Esophagus squamous epithelium (tissue), 5 donors: ENCODE results near the gene RAB39B. TPM values are rescaled to one million over a fixed set of nuclear protein-coding genes. Genes with fewer than 3 reads are reported as not detected.
A peak's percentile ranks its signal among the peaks of the same experiment; 100 is the strongest.
"Not testable (repeated sequence)": the region's sequence is repeated elsewhere in the genome, so short reads cannot be mapped to it uniquely, and the experiment has no call there.

Experiments used
- DNase-seq: peaks from one replicate; lab custom pipeline; 2025; lab: John Stamatoyannopoulos, UW
- H3K27ac ChIP-seq, 4 donors: fragments of 200-600 bp; sonication (generic); one replicate each; pipeline ENCODE4 v1.5.1; 2016 to 2019; ENCODE audit warnings: mild to moderate bottlenecking in 1 of 4
- H3K27me3 ChIP-seq, 4 donors: fragments of 200-600 bp; sonication (generic); 1 replicate in 3 of 4; 2 replicates in 1 of 4; pipeline versions ENCODE4 v1.5.1 to v1.6.0; 2017 to 2021; ENCODE audit warnings: antibody characterized with exemption in 1 of 4
- H3K36me3 ChIP-seq, 3 donors: fragments of 200-600 bp; sonication (generic); one replicate each; pipeline ENCODE4 v1.5.1; 2016 to 2019
- H3K4me1 ChIP-seq, 3 donors: fragments of 200-600 bp; sonication (generic); one replicate each; pipeline ENCODE4 v1.5.1; 2017 to 2019
- H3K4me3 ChIP-seq, 4 donors: fragments of 200-600 bp; sonication (generic); 1 replicate in 3 of 4; 2 replicates in 1 of 4; pipeline ENCODE4 v1.5.1; 2016 to 2019; ENCODE audit warnings: mild to moderate bottlenecking in 2 of 4, moderate library complexity in 1 of 4
- H3K9me3 ChIP-seq, 3 donors: fragments of 200-600 bp; sonication (generic); one replicate each; pipeline ENCODE4 v1.5.1; 2016 to 2019
- CTCF ChIP-seq, 6 experiments: fragments of 450-650 bp in 4 of 6; fragments of 200-600 bp in 2 of 6; sonication (generic) in 2 of 6; IDR thresholded peaks; one replicate each; pipeline ENCODE4 v1.5.1; 2016 to 2019; ENCODE audit warnings: antibody characterized with exemption in 6 of 6, mild to moderate bottlenecking in 4 of 6, moderate library complexity in 4 of 6
- POLR2A ChIP-seq, 4 donors: fragments of 450-650 bp; IDR thresholded peaks; one replicate each; pipeline ENCODE4 v1.6.1; 2017; ENCODE audit warnings: antibody characterized with exemption in 4 of 4, mild to moderate bottlenecking in 4 of 4, moderate library complexity in 3 of 4
- WGBS, 2 donors: methylation state at CpG; one replicate each; pipeline ENCODE4 v1.1.5; 2018; 5-methylcytosine and 5-hydroxymethylcytosine counted together
- intact Hi-C: fragments of 100-400 bp; cut with DNase I; formaldehyde crosslinking; loops from one replicate; pipeline ENCODE4 v1.15.0; 2022
- total RNA-seq, 4 donors: library from RNA; depleted of rRNA; stranded (reverse); fragments of >200 nt; gene quantifications; one replicate each; pipeline ENCODE4 v1.1.0, GENCODE V29; 2016
- donor health status: DM: yes; HTN: yes; CAD: no.

RAB39B gene, protein sequence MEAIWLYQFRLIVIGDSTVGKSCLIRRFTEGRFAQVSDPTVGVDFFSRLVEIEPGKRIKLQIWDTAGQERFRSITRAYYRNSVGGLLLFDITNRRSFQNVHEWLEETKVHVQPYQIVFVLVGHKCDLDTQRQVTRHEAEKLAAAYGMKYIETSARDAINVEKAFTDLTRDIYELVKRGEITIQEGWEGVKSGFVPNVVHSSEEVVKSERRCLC
- total RNA-seq, result under 1 TPM; 0.08 to 0.41 (median 0.28) TPM

DNA sequence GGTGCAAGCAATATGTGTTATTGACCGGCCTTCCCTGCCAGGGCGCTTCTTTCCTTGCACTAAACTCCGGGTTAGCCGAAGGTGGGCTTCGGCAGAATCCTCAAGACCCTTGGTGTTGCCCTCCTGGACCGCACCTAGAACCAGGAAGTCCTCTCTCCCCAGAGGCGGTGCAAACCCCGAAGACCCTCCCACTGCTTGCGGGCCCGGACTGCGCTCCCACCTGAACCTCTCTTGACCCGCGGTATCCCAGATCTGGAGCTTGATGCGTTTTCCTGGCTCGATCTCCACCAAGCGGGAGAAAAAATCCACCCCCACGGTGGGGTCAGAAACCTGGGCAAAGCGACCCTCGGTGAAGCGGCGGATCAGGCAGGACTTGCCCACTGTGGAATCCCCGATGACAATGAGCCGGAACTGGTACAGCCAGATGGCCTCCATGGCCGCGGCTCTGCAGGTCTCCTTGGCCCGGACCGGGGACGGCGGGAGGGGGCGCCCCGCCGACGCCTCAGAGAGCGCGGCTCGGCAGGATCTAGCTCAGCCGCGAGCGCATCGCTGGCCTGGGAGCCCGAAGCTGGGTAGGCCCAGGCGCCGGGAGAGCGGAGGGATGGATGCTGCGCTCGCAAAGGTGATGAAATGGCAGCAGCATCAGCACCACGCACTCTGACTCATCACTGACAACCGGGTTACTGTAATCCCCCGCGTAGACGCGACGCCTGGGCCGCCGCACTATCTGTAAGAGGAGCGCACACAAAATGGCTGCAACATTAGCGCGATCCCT, at the start of gene RAB39B:
RAB39B (minus strand) TSS at position 638 of the 775 bp plus-strand sequence; CDS start at position 435, 203 bp downstream.
- Histone ChIP-seq H3K4me3 (peak within 1 kb of the TSS in 3 of 4 donors; percentile 26 to 60 (median 38)), H3K4me1 (no peaks in the 10 kb centered on the region), H3K27me3 (peaks cover 0 to 5% (median 0%) of the 10 kb centered on the region in 4 donors), H3K9me3 (no peaks in the 10 kb centered on the region), H3K36me3 (no peaks in the 10 kb centered on the region), H3K27ac (peak within 1 kb of the TSS in 2 of 4 donors; percentile 21 to 48)
- TF ChIP-seq POLR2A (IDR thresholded peaks at IDR 0.05) (no peak), CTCF (IDR thresholded peaks at IDR 0.05) (no peak)
- intact Hi-C loops, result no loop called here
- DNase-seq, result no peak
- 10 to 38% methylated on average over 6 to 19 of the region's 58 CpGs for WGBS, 2 donors

DNA sequence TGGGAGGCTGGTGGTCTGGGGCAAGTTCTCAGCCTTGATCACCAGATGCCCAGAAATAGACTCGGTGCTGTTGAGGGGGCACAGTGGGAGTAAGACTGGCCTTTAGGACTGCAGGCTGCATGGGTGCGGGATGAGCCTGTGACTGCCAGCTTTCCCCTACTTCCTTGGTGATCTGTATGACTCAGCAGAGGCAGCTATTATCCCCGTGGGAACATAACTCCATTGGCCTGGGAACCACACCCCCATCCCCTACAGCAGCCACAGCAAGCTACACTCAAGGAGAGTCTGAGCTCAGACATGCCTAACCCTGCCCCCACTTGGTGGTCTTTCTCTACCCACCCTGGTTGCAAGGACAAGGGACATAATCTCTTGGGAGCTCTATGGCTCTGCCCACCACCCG, 49.5 kb upstream of the RAB39B start:
- TF ChIP-seq POLR2A (IDR thresholded peaks at IDR 0.05), result no peak
- no peak for TF ChIP-seq CTCF (IDR thresholded peaks at IDR 0.05)
- no peak for DNase-seq
- no peaks in the 10 kb centered on the region for H3K27me3 ChIP-seq
- H3K4me1 ChIP-seq, result no peaks in the 10 kb centered on the region
- no peaks in the 10 kb centered on the region for H3K36me3 ChIP-seq
- no peak overlapping the region for H3K27ac ChIP-seq
- 60 to 100% methylated on average over 1 of the region's 4 CpGs for WGBS, 2 donors
- peaks cover 0 to 4% (median 0%) of the 10 kb centered on the region in 3 donors for H3K9me3 ChIP-seq
- intact Hi-C loops, result no loop called here
- no peak overlapping the region for H3K4me3 ChIP-seq

DNA sequence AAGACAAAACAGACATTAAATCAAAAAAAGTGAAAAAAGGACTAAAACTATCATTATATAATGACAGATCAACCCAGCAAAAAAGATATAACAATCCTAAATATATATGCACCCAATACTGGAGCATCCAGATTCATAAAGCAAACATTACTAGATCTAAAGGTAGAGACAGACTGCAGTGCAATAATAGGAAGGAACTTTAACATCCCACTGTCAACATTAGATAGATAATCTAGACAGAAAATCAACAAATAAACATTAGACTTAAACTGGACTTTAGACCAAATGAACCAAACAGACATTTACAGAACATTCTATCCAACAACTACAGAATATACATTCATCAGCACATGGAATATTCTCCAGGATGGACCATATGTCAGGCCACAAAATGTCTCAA, 29.5 kb upstream of the RAB39B start:
- Histone ChIP-seq H3K27me3 (no peaks in the 10 kb centered on the region), H3K27ac (no peak overlapping the region), H3K4me1 (no peaks in the 10 kb centered on the region), H3K9me3 (no peaks in the 10 kb centered on the region), H3K4me3 (no peak overlapping the region), H3K36me3 (no peaks in the 10 kb centered on the region)
- DNase-seq, result no peak
- TF ChIP-seq CTCF (IDR thresholded peaks at IDR 0.05), result no peak
- intact Hi-C loops, result no loop called here

GRCh38 chrX:155279873-155280272, 15.6 kb upstream of the RAB39B start:
- Histone ChIP-seq H3K9me3 (no peaks in the 10 kb centered on the region), H3K4me3 (no peak overlapping the region), H3K36me3 (no peaks in the 10 kb centered on the region), H3K27me3 (no peaks in the 10 kb centered on the region), H3K4me1 (no peaks in the 10 kb centered on the region), H3K27ac (no peak overlapping the region)
- DNase-seq, result no peak
- 100% methylated on average over 1 of the region's 1 CpG for WGBS, 2 donors
- TF ChIP-seq CTCF (IDR thresholded peaks at IDR 0.05) (no peak), POLR2A (IDR thresholded peaks at IDR 0.05) (no peak)
- intact Hi-C loops, result no loop called here

DNA sequence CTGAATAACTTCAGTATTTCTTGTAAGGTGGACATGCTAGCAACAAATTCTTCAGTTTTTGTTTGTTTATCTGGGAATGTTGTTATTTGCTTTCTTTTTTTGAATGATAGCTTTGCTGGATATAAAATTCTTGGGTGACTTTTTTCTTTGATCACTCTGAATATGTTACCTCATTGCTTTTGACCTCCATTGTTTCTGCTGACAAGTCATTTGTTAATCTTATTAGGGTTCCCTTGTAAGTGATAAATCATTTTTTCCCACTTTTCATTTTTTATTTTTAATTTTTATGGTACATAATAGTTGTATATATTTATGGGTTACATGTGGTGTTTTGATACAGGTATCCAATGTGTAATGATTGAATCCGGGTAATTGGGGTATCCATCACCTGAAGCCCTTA, 6.7 kb upstream of the RAB39B start:
- Histone ChIP-seq H3K9me3 (no peaks in the 10 kb centered on the region), H3K27me3 (no peaks in the 10 kb centered on the region), H3K36me3 (no peaks in the 10 kb centered on the region), H3K4me1 (no peaks in the 10 kb centered on the region), H3K4me3 (no peak overlapping the region), H3K27ac (no peak overlapping the region)
- no peak for DNase-seq
- TF ChIP-seq CTCF (IDR thresholded peaks at IDR 0.05) (no peak), POLR2A (IDR thresholded peaks at IDR 0.05) (no peak)
- 92 to 100% methylated on average over 1 of the region's 1 CpG for WGBS, 2 donors
- intact Hi-C loops, result no loop called here

DNA sequence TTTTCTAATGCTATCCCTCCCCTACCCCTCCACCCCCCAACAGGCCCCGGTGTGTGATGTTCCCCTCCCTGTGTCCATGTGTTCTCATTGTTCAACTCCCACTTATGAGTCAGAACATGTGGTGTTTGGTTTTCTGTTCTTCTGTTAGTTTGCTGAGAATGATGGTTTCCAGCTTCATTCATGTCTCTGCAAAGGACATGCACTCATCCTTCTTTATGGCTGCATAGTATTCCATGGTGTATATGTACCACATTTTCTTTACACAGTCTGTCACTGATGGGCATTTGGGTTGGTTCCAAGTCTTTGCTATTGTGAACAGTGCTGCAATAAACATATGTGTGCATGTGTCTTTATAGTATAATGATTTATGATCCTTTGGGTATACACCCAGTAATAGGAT, 3.7 kb upstream of the RAB39B start:
- intact Hi-C loops, H3K4me1 ChIP-seq, H3K27ac ChIP-seq, DNase-seq, H3K27me3 ChIP-seq, H3K9me3 ChIP-seq, H3K36me3 ChIP-seq, H3K4me3 ChIP-seq: not testable (repeated sequence)
- 80 to 100% methylated on average over 1 of the region's 1 CpG for WGBS, 2 donors
